Forelimb muscle (tissue), 1 donor: ENCODE data around the gene IRX1. TPM values are rescaled to one million over a fixed set of nuclear protein-coding genes. Genes with fewer than 3 reads are reported as not detected.

Experiments used
- DNase-seq: peaks from one replicate; pipeline ENCODE4 v3.0.0-alpha.2; 2013; ENCODE audit warnings: low read depth
- polyA plus RNA-seq: library from polyadenylated mRNA; unstranded; fragments of 120-200 nt; gene quantifications from one replicate; pipeline ENCODE4 v1.2.1, GENCODE V29; 2013; ENCODE audit not compliant: insufficient read length

IRX1 gene
- 0.28 TPM for polyA plus RNA-seq

DNA sequence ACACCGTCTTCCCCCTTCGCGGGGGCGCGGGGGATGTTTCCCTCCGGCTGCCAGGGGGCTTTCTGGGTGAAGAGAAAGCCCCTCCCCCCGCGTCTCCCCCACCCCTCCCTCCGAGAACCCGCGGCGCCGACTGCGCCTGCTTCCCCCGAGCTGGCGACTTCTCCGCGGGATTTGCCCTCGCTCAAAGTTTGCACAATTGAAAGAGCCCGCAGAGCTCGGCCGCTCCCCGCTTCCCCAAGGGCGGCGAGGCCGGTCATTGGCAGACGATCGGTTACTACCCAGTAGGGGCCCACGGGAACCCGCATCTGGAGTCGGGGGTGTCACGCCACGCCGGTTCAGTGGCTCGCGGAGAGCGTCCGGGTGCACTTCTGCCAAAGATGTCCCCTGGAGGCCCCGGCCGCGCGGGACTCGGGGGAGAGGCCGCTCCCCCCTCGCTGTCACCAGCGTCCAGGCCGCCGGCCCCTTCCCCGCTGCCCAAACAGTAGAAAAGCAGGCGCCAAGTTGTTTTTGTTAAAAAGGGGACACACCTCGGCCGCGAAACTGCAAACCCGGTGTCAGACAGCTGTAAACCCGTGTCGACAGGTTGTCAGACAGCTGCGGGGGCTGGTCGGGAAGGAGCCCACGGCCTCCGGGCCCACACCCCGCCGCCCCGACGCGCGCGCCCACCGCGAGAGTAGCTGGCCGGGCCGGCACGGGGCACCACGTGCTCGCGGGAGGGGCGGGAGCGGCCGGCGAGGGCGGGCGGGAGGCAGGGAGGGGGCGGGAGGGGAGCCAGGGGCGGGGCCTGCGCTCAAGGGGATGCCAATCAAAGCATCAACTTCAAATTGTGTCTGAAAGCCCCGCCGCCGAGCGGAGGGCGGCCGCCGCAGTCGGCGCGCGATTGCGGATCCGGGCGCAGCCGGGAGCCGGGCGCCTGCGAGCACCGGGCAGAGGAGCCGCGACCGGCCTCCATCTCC, at the start of gene IRX1:
TSS of gene IRX1 (plus strand) at position 827 of the 956 bp plus-strand sequence. CDS start 274 bp downstream, outside the sequence.
- no peak for DNase-seq

GRCh38 chr5:3546028-3546427, 49.6 kb upstream of the IRX1 start:
- DNase-seq = no peak

GRCh38 chr5:3564116-3564515, 31.5 kb upstream of the IRX1 start:
- DNase-seq = no peak

- DNase-seq = no peak
Observed at GRCh38 chr5:3564827-3565518, 30.7 kb upstream of the IRX1 start.

GRCh38 chr5:3584724-3585531, 10.7 kb upstream of the IRX1 start:
- DNase-seq = no peak

GRCh38 chr5:3590161-3590966, 5.3 kb upstream of the IRX1 start:
- no peak for DNase-seq

DNA sequence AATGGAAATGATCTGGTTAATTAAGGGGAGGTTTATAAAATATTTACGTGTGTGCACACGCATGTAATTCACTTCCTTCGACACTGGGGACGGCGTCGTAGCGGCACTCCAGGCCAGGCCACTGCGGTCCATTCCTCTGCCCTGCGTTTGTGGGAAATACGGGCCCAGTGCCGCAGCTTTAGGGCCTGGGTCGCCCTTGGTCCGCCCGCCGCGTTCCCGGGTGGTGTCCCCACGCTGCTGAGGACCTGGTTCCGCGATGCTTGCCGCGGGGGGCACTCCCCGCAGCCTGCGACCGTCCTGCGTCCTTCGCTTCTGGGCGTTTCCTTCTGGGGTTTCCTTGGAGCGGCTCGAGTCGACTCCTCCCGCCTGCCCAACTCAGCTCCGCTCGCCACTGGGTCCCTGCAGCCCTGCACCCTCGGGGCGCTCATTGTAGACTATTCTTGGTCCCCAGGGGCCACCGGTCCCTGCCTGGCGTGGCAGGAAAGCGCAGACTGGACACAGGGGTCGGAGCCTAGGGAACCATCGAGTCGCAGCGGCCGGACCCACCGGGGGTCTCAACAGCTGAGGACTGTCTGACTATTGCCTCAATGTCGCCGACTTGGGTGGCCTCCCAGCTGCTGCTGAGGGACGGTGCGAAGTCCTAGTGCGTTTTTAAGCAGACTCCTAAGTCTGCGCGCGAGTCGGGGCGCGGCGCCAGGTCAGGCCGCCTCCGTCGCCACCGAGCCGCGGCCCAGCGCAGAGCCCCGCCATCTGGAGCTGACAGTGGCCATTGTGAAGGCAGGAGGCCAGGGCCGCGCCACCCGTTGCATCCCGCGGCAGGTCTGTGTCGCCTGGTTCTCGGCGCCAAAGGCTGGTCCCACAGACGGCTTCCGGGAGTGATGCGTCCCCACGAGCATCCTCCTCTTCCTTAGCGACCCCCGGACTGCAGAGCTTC, 4.4 kb upstream of the IRX1 start:
- no peak for DNase-seq

DNA sequence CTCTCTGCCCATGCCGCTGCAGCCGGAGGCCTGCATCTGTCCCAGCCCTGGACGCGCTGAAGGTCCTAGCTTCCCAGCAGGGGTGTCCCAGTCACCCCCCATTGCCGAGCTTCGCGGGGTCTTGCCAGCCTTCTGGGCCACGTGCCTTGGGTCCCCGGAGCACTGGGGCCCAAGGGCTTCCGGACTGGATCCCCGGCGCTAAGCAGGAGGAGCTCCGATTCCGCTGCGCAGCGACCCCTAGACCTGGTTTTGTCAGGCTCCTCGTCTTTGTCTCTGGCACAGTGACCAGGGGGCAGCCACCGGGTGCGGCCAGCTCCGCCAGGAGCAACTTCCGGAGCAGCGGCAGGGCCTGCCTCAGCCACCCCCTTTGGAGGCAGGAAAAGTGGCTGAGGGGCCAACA, 3.3 kb upstream of the IRX1 start:
- no peak for DNase-seq

GRCh38 chr5:3593771-3594509, 1.7 kb upstream of the IRX1 start:
- no peak for DNase-seq

GRCh38 chr5:3594510-3595005, 1.1 kb upstream of the IRX1 start:
- no peak for DNase-seq

- no peak for DNase-seq
Observed at GRCh38 chr5:3596261-3596825, 711 bp downstream of the IRX1 start.

DNA sequence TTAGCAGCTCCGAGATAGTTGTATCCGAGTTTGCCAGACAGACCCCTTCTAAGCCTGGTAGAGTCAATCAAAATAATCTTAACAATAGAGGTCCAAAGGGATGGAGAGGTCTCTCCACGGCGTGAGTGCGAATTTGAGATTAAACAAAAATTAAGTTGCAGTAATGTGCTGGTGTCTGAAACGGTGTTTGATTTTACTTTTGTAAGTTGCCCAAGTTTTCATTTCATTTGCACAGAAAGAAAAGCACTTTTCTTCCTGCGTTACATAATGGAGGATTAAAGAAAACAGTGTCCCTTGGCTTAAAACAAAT, 1.2 kb downstream of the IRX1 start:
- DNase-seq = no peak

GRCh38 chr5:3597167-3598007, 1.8 kb downstream of the IRX1 start:
- DNase-seq = no peak

- no peak for DNase-seq
Observed at GRCh38 chr5:3598207-3598606, 2.6 kb downstream of the IRX1 start.

- no peak for DNase-seq
Observed at GRCh38 chr5:3598769-3599211, 3.2 kb downstream of the IRX1 start.

DNA sequence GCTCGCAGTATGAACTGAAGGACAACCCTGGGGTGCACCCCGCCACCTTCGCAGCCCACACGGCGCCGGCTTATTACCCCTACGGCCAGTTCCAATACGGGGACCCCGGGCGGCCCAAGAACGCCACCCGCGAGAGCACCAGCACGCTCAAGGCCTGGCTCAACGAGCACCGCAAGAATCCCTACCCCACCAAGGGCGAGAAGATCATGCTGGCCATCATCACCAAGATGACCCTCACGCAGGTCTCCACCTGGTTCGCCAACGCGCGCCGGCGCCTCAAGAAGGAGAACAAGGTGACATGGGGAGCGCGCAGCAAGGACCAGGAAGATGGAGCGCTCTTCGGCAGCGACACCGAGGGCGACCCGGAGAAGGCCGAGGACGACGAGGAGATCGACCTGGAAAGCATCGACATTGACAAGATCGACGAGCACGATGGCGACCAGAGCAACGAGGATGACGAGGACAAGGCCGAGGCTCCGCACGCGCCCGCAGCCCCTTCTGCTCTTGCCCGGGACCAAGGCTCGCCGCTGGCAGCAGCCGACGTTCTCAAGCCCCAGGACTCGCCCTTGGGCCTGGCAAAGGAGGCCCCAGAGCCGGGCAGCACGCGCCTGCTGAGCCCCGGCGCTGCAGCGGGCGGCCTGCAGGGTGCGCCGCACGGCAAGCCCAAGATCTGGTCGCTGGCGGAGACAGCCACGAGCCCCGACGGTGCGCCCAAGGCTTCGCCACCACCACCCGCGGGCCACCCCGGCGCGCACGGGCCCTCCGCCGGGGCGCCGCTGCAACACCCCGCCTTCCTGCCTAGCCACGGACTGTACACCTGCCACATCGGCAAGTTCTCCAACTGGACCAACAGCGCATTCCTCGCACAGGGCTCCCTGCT, 3.8 kb downstream of the IRX1 start:
- no peak for DNase-seq
